Measurements from ENCODE around the gene RLN3.

The RLN3 gene

GRCh38 chr19:14066134-14066533 is 38.2 kb downstream of the RLN3 start:
- H3K27me3 ChIP-seq (ENCODE audit: insufficient read depth, low read length, poor library complexity): no peaks in the 10 kb centered on the region
- no peak overlapping the region for H2AFZ ChIP-seq (ENCODE audit: low read depth, low read length)
- H3K9me3 ChIP-seq (ENCODE audit: insufficient read depth, low read length, severe bottlenecking): no peaks in the 10 kb centered on the region
- DNase-seq: no peak
- no peaks in the 10 kb centered on the region for H4K20me1 ChIP-seq (ENCODE audit: insufficient read depth, low read length)
- no peaks in the 10 kb centered on the region for H3K79me2 ChIP-seq (ENCODE audit: insufficient read depth, low read length)
- H3K4me1 ChIP-seq (ENCODE audit: insufficient read depth, low read length): no peaks in the 10 kb centered on the region
- ATAC-seq (ENCODE audit: insufficient read depth, low read depth): no peak
- H3K36me3 ChIP-seq (ENCODE audit: insufficient read depth, low read length): no peaks in the 10 kb centered on the region
- TF ChIP-seq CTCF (IDR thresholded peaks at IDR 0.05; ENCODE audit: borderline replicate concordance, extremely low read depth, low read length, poor library complexity, severe bottlenecking) (no peak), EZH2 (IDR thresholded peaks at IDR 0.05; ENCODE audit: borderline replicate concordance, low read depth, low read length, severe bottlenecking) (no peak)
- no peak overlapping the region for H3K4me3 ChIP-seq (ENCODE audit: low read depth in 1 of 2, low read length in 2 of 2)
- H3K4me2 ChIP-seq (ENCODE audit: insufficient read depth, low read length): no peak overlapping the region
- no peak overlapping the region for H3K9ac ChIP-seq (ENCODE audit: low read depth, low read length)
- H3K27ac ChIP-seq (ENCODE audit: low read length): no peak overlapping the region

GRCh38 chr19:14070268-14071050 is 42.5 kb downstream of the RLN3 start:
- peaks cover 17% of the 10 kb centered on the region for H3K27me3 ChIP-seq (ENCODE audit: insufficient read depth, low read length, poor library complexity)
- DNase-seq: no peak
- no peak for ATAC-seq (ENCODE audit: insufficient read depth, low read depth)
- peaks cover 17% of the 10 kb centered on the region for H3K79me2 ChIP-seq (ENCODE audit: insufficient read depth, low read length)
- no peak overlapping the region for H3K4me3 ChIP-seq (ENCODE audit: low read depth in 1 of 2, low read length in 2 of 2)
- no peak overlapping the region for H3K9ac ChIP-seq (ENCODE audit: low read depth, low read length)
- peaks cover 4% of the 10 kb centered on the region; the same call in 1 of the 2 replicates for H3K36me3 ChIP-seq (ENCODE audit: insufficient read depth, low read length)
- H3K27ac ChIP-seq (ENCODE audit: low read length): no peak overlapping the region
- H4K20me1 ChIP-seq (ENCODE audit: insufficient read depth, low read length): peaks cover 4% of the 10 kb centered on the region; the same call in 1 of the 2 replicates
- H2AFZ ChIP-seq (ENCODE audit: low read depth, low read length): no peak overlapping the region
- no peak overlapping the region for H3K4me2 ChIP-seq (ENCODE audit: insufficient read depth, low read length)
- peaks cover 27% of the 10 kb centered on the region for H3K4me1 ChIP-seq (ENCODE audit: insufficient read depth, low read length)
- H3K9me3 ChIP-seq (ENCODE audit: insufficient read depth, low read length, severe bottlenecking): no peaks in the 10 kb centered on the region
- TF ChIP-seq EZH2 (IDR thresholded peaks at IDR 0.05; ENCODE audit: borderline replicate concordance, low read depth, low read length, severe bottlenecking): no peak
- TF ChIP-seq CTCF (IDR thresholded peaks at IDR 0.05; ENCODE audit: borderline replicate concordance, extremely low read depth, low read length, poor library complexity, severe bottlenecking): no peak

GRCh38 chr19:14072535-14073260 is 44.8 kb downstream of the RLN3 start, which contains the start of gene MISP3:
Gene MISP3 (plus strand): TSS chr19:14072786. CDS start chr19:14073310, 524 bp downstream.
- Histone ChIP-seq H3K27me3 (ENCODE audit: insufficient read depth, low read length, poor library complexity) (peaks cover 17% of the 10 kb centered on the region), H2AFZ (ENCODE audit: low read depth, low read length) (peak within 1 kb of the TSS; percentile 83), H3K36me3 (ENCODE audit: insufficient read depth, low read length) (peaks cover 4% of the 10 kb centered on the region; the same call in 1 of the 2 replicates), H4K20me1 (ENCODE audit: insufficient read depth, low read length) (peaks cover 4% of the 10 kb centered on the region; the same call in 1 of the 2 replicates), H3K27ac (ENCODE audit: low read length) (peak within 1 kb of the TSS; percentile 80), H3K4me2 (ENCODE audit: insufficient read depth, low read length) (peak within 1 kb of the TSS; percentile 85), H3K4me1 (ENCODE audit: insufficient read depth, low read length) (peaks cover 35% of the 10 kb centered on the region), H3K9ac (ENCODE audit: low read depth, low read length) (peak within 1 kb of the TSS; percentile 78), H3K4me3 (ENCODE audit: low read depth in 1 of 2, low read length in 2 of 2) (peak within 1 kb of the TSS; percentile 83 to 92), H3K9me3 (ENCODE audit: insufficient read depth, low read length, severe bottlenecking) (no peaks in the 10 kb centered on the region), H3K79me2 (ENCODE audit: insufficient read depth, low read length) (peaks cover 32% of the 10 kb centered on the region)
- ATAC-seq (ENCODE audit: insufficient read depth, low read depth): peak; percentile 1; the same call in 1 of the 3 replicates
- peak; percentile 26 for DNase-seq
- TF ChIP-seq CTCF (IDR thresholded peaks at IDR 0.05; ENCODE audit: borderline replicate concordance, extremely low read depth, low read length, poor library complexity, severe bottlenecking) (no peak), EZH2 (IDR thresholded peaks at IDR 0.05; ENCODE audit: borderline replicate concordance, low read depth, low read length, severe bottlenecking) (peak; percentile 94)
